Embryonic facial prominence (tissue), 1 donor: ENCODE data around the gene NOL8.

Source experiments
- DNase-seq: peaks from one replicate; pipeline ENCODE4 v3.0.0-alpha.2; 2016; ENCODE audit errors: extremely low spot score

NOL8 gene

DNA sequence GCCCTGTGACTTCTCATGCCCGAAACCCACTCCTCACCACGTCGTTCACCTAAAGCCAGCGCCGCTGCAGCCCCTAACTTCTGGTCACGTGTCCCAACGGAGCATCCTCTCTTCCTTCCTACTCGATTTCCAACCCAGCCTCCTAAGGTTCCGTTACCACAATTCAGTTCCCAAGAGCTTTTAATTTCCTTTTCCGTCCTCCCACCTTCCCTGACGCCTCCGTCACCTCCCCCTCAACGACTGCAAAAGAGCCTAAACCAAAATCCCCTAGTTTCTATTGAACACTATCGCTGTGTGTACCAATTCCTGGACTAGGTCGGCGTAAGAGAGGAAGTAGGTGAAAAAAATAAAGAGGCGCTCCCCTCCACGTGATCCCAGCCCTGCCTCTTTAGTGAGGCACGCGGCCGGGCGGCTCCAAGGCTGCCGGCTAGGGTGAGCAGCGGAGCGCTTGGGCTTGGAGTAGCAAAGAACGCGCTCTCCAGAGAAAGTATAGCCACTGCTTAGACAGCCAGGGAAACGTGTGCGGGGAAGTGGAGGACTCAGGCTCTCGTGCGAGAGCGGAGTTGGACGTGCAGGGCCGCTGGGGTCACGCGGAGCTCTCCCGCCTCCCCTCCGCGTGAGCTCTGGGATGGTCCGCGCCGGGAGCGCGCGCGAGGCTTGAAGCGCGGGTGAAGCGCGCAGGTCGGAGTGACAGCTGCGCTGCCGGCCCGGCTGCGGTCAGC, at the start of gene NOL8, which contains the start of gene CENPP:
TSS of gene NOL8 (minus strand) at position 82 of the 722 bp plus-strand sequence. CDS start 1,189 bp downstream, outside the sequence.
TSS of gene CENPP (plus strand) at position 685 of the 722 bp plus-strand sequence.
- peak; percentile 89 for DNase-seq

DNA sequence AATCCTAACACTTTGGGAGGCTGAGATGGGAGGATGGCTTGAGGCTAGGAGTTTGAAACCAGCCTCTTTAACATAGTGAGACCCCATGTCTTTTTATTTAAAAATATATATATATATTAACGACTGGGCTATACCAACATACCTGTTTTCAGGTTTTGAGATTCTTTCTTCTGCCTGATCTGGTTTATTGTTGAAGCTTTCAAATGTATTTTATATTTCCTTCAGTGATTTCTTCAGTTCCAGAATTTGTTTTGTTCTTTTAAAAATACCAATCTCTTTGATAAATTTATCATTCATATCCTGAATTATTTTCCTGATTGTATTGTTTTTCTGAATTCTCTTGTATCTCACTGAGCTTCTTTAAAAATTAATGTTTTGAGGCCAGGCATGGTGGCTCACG, 48.0 kb upstream of the NOL8 start:
- no peak for DNase-seq

DNA sequence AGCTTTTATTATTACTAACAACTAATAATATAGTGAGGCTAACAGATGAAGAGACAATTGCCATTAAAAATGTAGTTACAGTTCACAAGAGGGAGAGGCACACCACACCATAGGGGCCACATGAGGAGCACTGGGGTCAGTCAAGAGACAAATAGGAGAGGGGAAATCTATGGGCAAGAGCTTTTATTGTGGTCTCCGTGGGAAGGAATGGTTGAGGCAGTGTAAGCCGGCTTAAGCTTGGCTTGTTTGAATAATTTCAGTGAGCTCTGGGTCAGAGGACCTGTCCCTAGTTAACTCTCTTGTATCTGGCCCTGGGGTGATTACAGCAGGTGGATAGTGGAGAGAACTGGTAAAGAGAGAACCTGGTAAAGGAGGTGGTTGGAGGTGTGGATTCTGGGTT, 43.9 kb upstream of the NOL8 start:
- no peak for DNase-seq

DNA sequence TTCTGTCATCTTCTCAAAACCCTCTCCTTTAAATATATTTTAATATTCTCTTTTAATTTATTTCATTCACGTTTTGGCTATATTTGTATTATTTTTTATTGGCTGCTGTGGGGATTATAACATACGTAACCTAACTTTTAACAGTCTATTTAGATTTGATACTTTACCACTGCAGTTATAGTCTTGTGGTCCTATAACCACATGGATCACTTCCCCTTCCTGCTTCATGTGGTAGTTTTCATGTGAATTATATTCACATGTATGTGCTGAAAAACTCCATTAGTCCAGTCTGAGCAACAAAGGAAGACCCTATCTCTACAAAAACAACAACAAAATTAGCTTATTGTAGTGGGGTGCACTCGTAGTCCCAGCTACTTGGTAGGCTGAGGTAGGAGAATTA, 34.9 kb upstream of the NOL8 start:
- DNase-seq: no peak

DNA sequence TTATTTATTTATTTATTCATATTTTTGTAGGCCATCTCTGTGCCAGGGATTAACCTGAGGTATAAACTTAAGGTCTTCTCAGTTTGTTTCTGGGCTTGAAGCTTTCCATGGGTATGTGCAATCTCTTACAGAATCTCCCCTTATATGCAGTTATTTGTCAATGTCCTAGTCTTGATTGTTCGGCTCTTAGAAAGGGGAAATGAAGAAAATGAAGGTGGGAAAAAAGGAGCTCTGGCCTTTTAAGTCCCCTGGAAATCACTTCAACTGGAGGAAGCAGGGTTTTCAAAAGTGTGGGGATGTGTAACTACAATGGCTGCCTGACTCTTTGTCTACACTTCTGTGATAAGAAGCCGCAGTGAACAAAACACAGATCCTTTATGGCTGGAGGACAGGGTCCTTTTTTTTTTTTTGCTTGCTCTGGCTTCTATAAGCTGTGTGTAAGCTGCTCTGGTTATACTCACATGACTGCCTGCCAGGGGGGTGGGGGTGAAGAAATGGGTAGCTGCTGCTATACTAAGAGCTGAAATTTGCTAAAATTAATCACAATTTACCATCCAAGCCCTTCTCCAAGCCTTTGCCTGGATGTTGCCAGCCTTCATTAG, 34.3 kb upstream of the NOL8 start:
- no peak for DNase-seq

- no peak for DNase-seq
These were observed 27.9 kb upstream of the NOL8 start for GRCh38 chr9:92353051-92353450.

DNA sequence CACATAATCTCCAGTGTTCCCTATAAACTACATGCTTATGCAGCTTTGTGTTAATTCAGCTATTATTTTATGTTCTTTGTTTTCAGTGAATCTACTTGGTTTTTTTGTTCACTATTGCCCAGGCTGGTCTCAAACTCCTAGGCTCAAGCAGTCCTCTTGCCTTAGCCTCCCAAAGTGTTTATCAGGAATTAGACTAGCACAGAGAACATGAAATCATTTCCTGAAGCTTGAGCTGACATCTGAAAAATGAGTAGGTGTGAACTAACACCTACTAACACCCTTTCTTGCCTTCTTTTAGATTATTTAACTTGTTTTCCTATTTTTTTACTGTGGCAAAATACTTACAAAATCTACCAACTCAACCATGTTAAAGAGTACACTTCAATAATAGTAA, 25.6 kb upstream of the NOL8 start:
- no peak for DNase-seq

DNA sequence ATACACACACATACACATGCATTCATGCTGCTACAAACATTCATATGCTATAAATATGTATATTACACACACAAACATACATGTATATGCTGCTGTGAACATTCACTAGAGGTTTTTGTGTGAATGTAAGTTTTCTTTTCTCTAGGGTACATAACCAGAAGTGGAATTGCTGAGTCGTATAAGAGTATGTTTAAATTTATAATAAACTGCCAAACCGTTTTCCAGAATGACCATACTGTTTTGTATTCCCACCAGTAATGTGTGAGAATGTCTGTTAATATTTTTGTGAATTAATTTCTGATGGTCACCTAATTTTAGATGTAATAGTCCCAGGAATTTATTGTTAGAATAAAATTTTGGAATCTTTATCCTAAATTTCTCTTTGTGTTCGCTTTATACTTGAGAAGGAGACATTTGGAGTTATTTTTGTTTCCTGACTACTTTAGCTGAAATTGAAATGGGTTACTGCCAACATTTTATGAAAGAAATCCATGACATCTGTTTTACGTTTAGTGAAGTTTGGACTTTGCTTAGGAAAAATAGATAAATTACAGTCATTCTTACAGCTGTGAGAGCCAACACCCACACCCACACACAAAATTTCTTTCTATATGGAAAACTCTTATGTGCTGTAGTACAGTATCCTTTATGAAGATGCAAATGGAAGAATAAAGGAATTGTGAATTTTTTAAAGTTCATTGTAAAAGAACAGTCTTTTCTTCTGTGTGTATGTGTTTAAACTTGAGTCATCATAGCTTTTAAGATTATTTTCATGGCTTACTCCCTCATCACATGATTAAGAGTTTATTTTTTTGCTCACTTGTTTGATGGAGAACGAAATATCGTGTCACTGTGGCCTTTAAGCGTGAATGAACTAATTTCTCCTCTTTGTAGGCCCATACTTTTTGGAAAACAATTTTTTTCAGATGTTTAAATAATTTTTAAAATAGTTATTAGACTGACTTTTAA, 24.9 kb upstream of the NOL8 start:
- peak; percentile 85 for DNase-seq

- no peak for DNase-seq
These were observed 20.4 kb upstream of the NOL8 start for GRCh38 chr9:92345582-92345981.

- no peak for DNase-seq
These were observed 17.8 kb upstream of the NOL8 start for GRCh38 chr9:92342825-92343488.

GRCh38 chr9:92341578-92341977, 16.4 kb upstream of the NOL8 start:
- no peak for DNase-seq

DNA sequence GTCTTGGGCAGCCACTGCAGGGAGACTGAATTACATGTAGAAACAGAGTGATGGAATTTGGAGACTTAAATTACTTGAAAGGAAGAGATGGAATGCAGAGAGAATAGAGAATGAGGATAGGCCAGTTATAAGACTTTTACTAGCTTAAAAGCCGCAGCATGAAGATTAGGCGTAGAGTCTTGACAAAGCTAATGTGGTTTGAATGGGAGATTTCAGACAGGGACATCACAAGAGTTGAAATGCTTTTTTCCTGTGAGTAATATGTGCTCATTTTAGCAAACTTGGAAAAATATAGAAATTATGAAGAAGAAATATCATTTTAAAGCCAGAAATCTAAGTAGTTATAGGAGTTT, 8.1 kb upstream of the NOL8 start:
- no peak for DNase-seq

DNA sequence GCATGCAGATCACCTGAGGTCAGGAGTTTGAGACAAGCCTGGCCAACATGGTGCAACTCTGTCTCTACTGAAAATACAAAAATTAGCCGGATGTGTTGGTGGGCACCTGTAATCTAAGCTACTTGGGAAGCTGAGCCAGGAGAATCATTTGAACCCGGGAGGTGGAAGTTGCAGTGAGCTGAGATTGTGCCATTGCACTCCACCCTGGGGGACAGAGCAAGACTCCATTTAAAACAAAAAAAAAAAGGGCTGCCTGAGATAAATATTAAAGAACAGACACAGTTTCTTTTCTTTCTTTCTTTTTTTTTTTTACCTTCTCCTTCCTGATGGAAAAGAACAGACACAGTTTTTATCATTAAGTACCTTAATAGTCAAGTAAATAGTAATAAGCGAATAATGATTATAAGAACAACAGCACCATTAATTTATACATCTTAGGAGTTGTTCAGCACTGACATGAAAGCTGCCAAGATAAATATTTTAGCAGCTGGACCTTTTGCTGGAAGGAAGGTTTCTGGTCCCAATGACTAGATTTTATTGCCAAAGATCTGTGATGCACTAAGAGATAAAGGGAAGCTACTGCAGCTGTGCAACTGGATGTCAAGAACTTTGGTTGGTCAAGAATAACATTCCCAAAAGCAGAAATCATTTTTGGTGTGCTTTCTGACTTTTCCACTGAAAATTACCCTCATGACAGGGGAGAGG, 7.6 kb upstream of the NOL8 start:
- no peak for DNase-seq

GRCh38 chr9:92328225-92328624, 3.1 kb upstream of the NOL8 start:
- peak; percentile 37 for DNase-seq

DNA sequence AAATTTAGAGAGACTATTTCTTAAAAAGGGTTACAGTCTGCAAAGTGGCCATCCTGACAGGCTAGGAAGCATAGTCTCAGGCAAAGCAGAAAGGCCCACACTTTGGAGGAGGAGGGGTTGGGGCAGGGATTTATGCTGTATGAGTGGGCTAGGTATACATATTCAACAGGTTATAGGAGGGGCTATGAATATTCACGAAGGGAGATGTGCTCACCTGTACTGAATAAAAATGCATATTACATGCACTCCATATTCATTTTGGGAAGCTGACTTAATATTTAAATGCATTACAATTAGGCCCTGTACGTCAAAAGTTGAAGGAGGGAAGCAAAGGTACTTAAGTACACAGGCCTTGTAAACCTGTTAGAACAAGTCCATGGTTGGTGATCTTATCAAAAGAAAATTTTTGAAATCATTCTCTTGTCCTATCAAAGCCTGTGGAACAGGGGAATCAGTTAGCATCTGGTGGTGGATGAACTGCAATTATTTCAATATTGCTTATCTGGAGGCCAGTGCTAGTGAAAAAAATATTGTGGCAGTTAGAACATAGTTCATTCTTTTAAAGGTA, 2.2 kb upstream of the NOL8 start:
- DNase-seq: no peak

DNA sequence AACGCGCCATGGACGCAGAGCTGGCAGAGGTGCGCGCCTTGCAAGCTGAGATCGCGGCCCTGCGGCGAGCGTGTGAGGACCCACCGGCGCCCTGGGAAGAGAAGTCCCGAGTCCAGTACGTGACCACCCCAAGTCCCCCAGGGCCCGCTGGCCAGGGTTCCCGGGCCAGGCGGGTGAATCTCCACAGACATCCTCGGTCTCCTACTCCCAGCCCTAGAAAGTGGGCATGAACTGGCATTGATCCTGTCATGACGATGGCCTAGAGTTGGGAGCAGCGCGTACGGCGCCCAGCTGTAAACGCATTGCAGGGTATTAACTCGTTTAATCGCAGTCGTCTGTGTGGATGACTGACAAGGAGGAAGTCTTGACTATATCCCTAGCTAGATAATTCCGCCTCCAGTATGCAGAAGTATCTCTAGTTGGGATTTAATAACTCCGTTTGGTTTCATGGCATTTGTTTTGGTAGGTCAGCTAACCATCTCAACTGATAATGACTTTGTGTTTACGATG, 896 bp upstream of the NOL8 start:
- no peak for DNase-seq

DNA sequence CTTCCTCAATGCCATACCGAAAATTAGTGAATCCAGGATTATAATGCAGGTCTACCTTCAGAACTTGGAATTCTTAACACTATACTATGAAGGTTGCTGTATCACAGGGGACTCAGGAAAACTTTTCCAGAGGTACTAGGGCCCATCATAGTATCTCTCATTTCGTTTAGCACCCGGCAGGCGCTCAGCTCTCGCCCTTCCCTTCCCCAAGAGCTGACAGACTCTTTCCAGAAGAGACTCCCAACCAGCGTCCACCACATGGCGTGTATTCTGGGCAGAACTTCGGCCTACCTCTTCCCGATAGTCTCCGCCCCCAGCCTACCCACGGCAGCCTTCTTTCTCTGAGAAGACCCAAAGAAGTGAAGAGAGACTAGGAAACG, 271 bp downstream of the NOL8 start:
- no peak for DNase-seq

GRCh38 chr9:92324431-92324830, 719 bp downstream of the NOL8 start:
- DNase-seq: no peak

DNA sequence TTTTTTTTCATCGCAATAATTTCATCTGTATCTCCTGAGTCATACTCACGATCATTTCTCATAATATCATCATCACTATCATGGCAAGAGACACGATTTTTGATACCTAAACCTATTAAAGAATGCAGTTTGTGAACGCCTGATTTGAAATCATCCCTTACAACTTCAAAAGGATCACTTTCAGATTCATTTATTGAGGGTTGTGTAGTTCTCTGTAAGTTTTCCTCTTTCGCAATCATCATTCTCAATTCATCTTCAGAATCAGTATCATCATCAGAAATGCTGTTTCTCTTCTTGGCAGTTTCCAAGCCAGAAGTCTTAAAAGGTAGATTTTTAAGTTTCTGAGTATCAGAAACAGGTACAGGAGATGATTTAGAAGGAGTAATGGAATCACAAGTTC, 9.7 kb downstream of the NOL8 start:
- DNase-seq: no peak

DNA sequence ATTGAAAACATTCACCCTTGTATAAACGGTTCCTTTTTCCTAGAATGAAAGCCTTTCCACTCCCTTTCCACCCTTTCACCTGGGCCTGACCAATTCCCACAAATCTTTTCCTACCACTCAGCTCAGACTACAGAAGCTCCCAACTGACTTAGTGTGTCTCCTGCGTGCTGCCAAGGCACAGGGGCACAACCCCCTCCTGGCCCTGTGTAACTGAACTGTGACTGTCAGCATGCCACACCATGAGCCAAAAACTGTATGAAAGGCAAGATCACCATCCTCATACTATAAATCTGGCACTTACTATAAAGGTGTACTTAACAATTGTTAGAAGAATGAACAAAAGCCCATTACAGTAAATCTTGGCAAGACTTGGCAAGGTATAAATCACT, 11.5 kb downstream of the NOL8 start:
- DNase-seq: no peak
